ENCODE results near the gene CAPN12.

Gene CAPN12

DNA sequence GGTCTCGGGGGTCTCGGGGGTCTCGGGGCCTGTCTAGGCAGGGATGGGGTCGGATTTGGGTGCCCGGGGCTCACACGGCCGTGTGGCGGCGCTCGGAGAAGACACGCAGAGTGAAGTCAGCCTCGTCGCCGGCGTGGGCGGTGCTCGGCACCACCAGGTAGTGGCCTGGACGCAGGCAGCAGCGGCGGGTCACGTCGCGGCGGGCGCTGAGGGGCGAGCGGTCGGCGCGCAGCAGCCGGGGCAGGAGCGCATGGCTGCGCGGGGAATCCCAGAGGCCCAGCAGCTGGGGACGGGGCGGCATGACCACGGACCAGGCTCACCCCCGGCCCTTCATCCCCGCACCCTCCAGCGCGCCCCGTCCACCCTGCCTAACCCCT is 8.2 kb downstream of the CAPN12 start:
- TF ChIP-seq, protein P1, sequence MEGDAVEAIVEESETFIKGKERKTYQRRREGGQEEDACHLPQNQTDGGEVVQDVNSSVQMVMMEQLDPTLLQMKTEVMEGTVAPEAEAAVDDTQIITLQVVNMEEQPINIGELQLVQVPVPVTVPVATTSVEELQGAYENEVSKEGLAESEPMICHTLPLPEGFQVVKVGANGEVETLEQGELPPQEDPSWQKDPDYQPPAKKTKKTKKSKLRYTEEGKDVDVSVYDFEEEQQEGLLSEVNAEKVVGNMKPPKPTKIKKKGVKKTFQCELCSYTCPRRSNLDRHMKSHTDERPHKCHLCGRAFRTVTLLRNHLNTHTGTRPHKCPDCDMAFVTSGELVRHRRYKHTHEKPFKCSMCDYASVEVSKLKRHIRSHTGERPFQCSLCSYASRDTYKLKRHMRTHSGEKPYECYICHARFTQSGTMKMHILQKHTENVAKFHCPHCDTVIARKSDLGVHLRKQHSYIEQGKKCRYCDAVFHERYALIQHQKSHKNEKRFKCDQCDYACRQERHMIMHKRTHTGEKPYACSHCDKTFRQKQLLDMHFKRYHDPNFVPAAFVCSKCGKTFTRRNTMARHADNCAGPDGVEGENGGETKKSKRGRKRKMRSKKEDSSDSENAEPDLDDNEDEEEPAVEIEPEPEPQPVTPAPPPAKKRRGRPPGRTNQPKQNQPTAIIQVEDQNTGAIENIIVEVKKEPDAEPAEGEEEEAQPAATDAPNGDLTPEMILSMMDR (IDR thresholded peaks at IDR 0.05; ENCODE audit: borderline replicate concordance, control extremely low read depth, extremely low read depth, insufficient read depth, missing control alignments), result no peak
- peak; percentile 81 for DNase-seq (ENCODE audit: low spot score)
- in situ Hi-C loops (cut with MboI; ENCODE audit: low sequenced_read_pairs, unreplicated experiment), result no loop called here

- in situ Hi-C loops (cut with MboI; ENCODE audit: low sequenced_read_pairs, unreplicated experiment), result no loop called here
- DNase-seq (ENCODE audit: low spot score), result peak; percentile 63
- TF ChIP-seq, protein P1 (IDR thresholded peaks at IDR 0.05; ENCODE audit: borderline replicate concordance, control extremely low read depth, extremely low read depth, insufficient read depth, missing control alignments), result no peak
These were observed 9.0 kb downstream of the CAPN12 start for GRCh38 chr19:38735257-38735686.

- TF ChIP-seq, protein P1 (IDR thresholded peaks at IDR 0.05; ENCODE audit: borderline replicate concordance, control extremely low read depth, extremely low read depth, insufficient read depth, missing control alignments), result no peak
- DNase-seq (ENCODE audit: low spot score), result no peak
- in situ Hi-C loops (cut with MboI; ENCODE audit: low sequenced_read_pairs, unreplicated experiment), result no loop called here
These were observed 9.6 kb downstream of the CAPN12 start for GRCh38 chr19:38734426-38735256.

GRCh38 chr19:38734176-38734425 is 10.2 kb downstream of the CAPN12 start:
- peak; percentile 72 for DNase-seq (ENCODE audit: low spot score)
- TF ChIP-seq, protein P1 (IDR thresholded peaks at IDR 0.05; ENCODE audit: borderline replicate concordance, control extremely low read depth, extremely low read depth, insufficient read depth, missing control alignments), result no peak
- in situ Hi-C loops (cut with MboI; ENCODE audit: low sequenced_read_pairs, unreplicated experiment), result no loop called here

- no peak for DNase-seq (ENCODE audit: low spot score)
- in situ Hi-C loops (cut with MboI; ENCODE audit: low sequenced_read_pairs, unreplicated experiment), result no loop called here
- TF ChIP-seq, protein P1 (IDR thresholded peaks at IDR 0.05; ENCODE audit: borderline replicate concordance, control extremely low read depth, extremely low read depth, insufficient read depth, missing control alignments), result no peak
These were observed 10.6 kb downstream of the CAPN12 start for GRCh38 chr19:38733493-38734175.

GRCh38 chr19:38733241-38733492 is 11.1 kb downstream of the CAPN12 start:
- in situ Hi-C loops (cut with MboI; ENCODE audit: low sequenced_read_pairs, unreplicated experiment), result no loop called here
- no peak for DNase-seq (ENCODE audit: low spot score)
- TF ChIP-seq, protein P1 (IDR thresholded peaks at IDR 0.05; ENCODE audit: borderline replicate concordance, control extremely low read depth, extremely low read depth, insufficient read depth, missing control alignments), result no peak
